Measurements from ENCODE around the gene ZNF423. TPM values are rescaled to one million over a fixed set of nuclear protein-coding genes. Genes with fewer than 3 reads are reported as not detected.
"Not testable (repeated sequence)": the region's sequence is repeated elsewhere in the genome, so short reads cannot be mapped to it uniquely, and the experiment has no call there.

ZNF423 gene
- total RNA-seq, 4 donors from 2014 or later = 0.72 to 5.9 (median 1.1) TPM

GRCh38 chr16:49682577-49683165, 173.2 kb downstream of the ZNF423 start:
- 80 to 83% methylated on average over 1 to 8 of the region's 16 CpGs for WGBS, 2 donors
- Histone ChIP-seq H3K4me3 (no peak overlapping the region), H3K27ac (no peak overlapping the region), H3K36me3 (no peaks in the 10 kb centered on the region), H3K4me1 (no peaks in the 10 kb centered on the region), H3K9me3 (no peaks in the 10 kb centered on the region), H3K27me3 (no peaks in the 10 kb centered on the region)
- intact Hi-C loops (cut with DNase I) = no loop called here
- DNase-seq = no peak
- no peak for TF ChIP-seq POLR2A (IDR thresholded peaks at IDR 0.05)
- TF ChIP-seq CTCF (IDR thresholded peaks at IDR 0.05) = no peak

- no peaks in the 10 kb centered on the region for H3K36me3 ChIP-seq
- TF ChIP-seq CTCF (IDR thresholded peaks at IDR 0.05) (no peak), POLR2A (IDR thresholded peaks at IDR 0.05) (no peak)
- no peaks in the 10 kb centered on the region for H3K9me3 ChIP-seq
- no peak overlapping the region for H3K27ac ChIP-seq
- WGBS, 2 donors = 76 to 79% methylated on average over 7 to 9 of the region's 9 CpGs
- H3K27me3 ChIP-seq = no peaks in the 10 kb centered on the region
- no peaks in the 10 kb centered on the region for H3K4me1 ChIP-seq
- no peak overlapping the region for H3K4me3 ChIP-seq
- no peak for DNase-seq
- intact Hi-C loops (cut with DNase I) = no loop called here
These were observed 174.6 kb downstream of the ZNF423 start for GRCh38 chr16:49681217-49681883.

- H3K4me1 ChIP-seq = peaks cover 0 to 8% (median 0%) of the 10 kb centered on the region in 3 donors
- TF ChIP-seq POLR2A (IDR thresholded peaks at IDR 0.05) = no peak
- TF ChIP-seq CTCF (IDR thresholded peaks at IDR 0.05) = no peak
- H3K9me3 ChIP-seq = no peaks in the 10 kb centered on the region
- DNase-seq = no peak
- no peak overlapping the region for H3K27ac ChIP-seq
- 91 to 97% methylated on average over 6 of the region's 7 CpGs for WGBS, 2 donors
- no peaks in the 10 kb centered on the region for H3K27me3 ChIP-seq
- intact Hi-C loops (cut with DNase I) = no loop called here
- no peaks in the 10 kb centered on the region for H3K36me3 ChIP-seq
- no peak overlapping the region for H3K4me3 ChIP-seq
These were observed 176.8 kb downstream of the ZNF423 start for GRCh38 chr16:49679095-49679494.

- DNase-seq; intact Hi-C loops (cut with DNase I); H3K4me3 ChIP-seq; H3K4me1 ChIP-seq; H3K27me3 ChIP-seq; H3K36me3 ChIP-seq; H3K27ac ChIP-seq; H3K9me3 ChIP-seq: not testable (repeated sequence)
- 77 to 86% methylated on average over 6 of the region's 6 CpGs for WGBS, 2 donors
These were observed 178.3 kb downstream of the ZNF423 start for GRCh38 chr16:49677661-49678060.

- Histone ChIP-seq H3K9me3 (no peaks in the 10 kb centered on the region), H3K4me1 (peaks cover 0 to 8% (median 0%) of the 10 kb centered on the region in 3 donors), H3K27me3 (no peaks in the 10 kb centered on the region), H3K36me3 (no peaks in the 10 kb centered on the region), H3K4me3 (no peak overlapping the region), H3K27ac (no peak overlapping the region)
- TF ChIP-seq CTCF (IDR thresholded peaks at IDR 0.05) = no peak
- no peak for TF ChIP-seq POLR2A (IDR thresholded peaks at IDR 0.05)
- WGBS, 2 donors = 32 to 60% methylated on average over 1 to 8 of the region's 10 CpGs
- intact Hi-C loops (cut with DNase I) = no loop called here
- no peak for DNase-seq
These were observed 180.5 kb downstream of the ZNF423 start for GRCh38 chr16:49675413-49675812.
